ENCODE measurements around the gene TUBGCP5.

GRCh38 chr15:22959321-22960101, 79.9 kb downstream of the TUBGCP5 start:
- TF ChIP-seq NFRKB (IDR thresholded peaks at IDR 0.05) (no peak), L3MBTL2 (conservative IDR thresholded peaks at IDR 0.05) (no peak)

Measured in HEK293T (cell line).